Stimulated activated CD8-positive, alpha-beta memory T cell treated with anti-CD3 and anti-CD28 coated beads, Interleukin-4, amount 100 ng/mL, for 48 hours (primary cell): Measurements from ENCODE around the gene UBASH3B.

Experiments used
- DNase-seq: peaks from one replicate; pipeline ENCODE4 v3.0.0-alpha.2; 2020

Gene UBASH3B

DNA sequence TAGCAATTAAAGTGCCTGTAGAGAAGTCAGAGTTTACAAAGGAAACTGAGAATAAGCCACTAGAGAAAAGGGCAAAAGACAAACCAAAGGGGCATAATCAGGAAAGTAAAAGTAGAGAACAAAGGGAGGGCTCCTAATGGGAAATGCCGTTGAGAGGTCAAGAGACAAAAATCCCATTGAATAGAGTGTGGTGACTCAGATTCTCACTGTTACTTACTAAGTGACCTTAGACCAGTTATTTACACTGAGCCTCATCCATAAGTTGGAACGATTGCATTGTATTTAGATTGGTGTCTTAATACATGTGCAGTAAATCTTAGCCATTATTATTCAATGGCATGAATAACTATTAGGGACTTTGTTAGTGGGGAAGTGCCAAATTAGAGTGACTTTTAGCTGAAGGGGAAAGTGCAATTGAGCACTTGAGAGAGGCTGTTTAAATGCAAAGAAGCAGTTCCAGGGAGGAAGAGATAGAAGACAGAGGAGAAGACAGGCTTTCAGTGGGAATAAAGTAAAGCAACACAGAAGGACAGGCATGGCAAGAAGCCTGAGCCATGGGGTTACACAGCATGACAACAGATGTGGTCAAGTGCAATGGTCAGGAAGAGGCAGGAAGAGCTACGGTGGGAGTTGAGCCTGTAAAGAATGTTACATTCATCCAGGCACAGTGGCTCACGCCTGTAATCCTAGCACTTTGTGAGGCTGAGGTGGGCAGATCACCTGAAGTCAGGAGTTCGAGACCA is 82.6 kb downstream of the UBASH3B start:
- DNase-seq = no peak

DNA sequence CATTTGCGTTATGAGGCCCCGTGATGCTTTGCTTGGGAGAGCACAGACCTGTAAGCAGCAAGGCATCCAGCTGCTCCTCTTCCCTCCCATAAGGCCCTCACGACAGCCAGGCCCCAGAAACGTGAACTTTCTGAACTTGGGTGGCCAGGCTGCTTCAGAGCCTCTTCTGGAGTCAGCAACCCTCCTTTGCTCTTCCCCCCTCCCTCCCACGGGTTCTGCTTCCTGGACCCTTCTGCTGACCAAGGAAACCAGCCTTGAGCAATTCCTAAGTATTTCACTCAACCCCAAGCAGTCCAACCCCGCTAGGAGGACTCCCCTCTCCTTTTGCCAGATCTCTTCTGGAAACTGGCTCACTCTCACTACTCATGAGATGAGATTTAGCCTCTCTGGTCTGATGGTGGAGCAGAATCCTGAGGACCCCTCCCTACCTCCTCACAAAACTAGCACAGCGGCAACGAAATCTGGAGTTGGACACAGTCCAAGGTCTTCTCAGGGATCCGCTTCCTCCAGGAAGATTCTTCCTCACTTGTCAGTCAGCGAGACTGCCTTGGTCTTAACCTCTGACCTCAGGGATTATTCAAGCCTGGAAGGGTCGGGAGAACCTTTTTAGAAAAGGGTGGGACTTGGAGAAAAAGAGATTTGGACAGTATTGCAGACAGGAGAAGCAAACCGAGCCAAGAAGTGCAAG is 86.2 kb downstream of the UBASH3B start:
- no peak for DNase-seq

DNA sequence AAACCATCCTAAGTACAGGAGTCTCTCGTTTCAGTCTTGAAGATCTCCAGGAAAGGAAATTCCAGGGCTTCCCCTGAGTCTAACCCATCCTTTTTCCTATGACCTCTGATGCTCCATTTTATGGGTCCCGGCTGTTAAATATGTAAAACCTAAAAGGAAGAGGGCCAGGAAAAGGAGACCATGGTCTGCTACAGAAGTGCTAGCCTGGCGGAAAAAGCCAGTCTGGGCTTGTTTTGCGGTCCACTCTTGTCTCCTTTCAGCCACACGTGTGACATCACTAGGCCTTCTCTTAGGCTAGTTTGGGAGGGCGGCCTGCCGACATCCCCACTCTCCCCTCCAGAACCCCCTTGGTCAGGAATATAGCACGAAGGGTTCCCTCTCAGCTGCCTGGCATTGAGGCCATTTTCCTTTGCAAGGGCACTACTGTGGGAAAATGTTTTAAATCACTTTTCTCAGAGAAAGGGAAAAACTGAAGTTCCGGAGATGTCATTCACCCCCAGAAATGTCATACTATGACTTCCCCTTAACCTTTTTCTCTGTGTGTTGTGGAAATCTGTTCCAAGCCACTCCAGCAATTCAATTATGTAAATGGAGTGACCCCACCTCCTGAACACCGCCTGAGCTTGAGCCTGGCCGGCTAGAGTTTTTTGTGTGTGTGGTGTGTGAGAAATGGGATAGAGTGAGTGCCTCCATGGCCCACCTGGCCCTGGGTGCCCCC is 86.9 kb downstream of the UBASH3B start:
- no peak for DNase-seq

DNA sequence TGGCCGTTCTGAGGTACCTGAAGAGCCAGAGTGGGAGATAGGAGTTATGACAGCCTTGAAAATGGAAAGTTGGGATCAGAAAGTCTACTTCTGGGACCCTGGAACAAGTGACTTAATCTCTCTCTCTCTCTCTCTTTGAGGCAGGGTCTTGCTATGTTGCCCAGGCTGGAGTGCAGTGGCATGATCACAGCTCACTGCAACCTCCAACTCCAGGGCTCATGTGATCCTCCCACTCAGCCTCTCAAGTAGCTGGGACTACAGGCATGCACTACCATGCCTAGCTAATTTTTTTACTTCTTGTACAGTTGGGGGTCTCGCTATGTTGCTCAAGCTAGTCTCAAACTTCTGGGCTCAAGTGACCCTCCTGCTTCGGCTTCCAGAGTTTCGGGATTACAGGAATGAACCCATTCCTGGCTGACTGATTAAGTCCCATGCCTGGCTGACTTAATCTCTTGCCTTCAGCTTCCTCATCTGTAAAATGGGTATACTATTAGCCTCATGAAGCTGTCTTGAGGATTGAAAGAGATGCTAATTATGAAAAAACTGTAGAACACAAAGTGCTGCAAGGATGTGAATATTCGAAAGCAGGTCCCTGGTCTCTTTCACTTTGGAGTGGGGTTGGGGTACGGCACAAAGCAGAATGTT is 87.7 kb downstream of the UBASH3B start:
- no peak for DNase-seq

DNA sequence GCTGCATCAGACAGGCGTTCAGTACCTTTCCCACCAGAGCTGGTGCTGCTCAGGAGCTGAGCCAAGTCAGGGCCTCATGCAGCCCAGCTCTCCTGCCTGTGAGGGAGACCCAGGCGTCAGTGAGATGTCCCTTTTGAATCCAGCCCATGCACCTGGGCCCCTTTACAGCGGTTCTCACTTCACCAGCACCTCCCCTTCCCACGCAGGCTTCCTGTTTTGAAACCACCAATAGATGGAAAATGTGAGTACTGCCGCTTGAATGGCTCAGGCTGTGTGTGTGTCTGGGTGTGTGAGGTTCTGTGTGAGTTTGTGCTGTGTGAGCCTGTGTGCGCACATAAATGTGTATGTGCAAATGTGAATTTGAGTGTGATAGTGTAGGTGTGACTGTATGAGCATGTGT is 88.4 kb downstream of the UBASH3B start:
- DNase-seq = peak; percentile 85

DNA sequence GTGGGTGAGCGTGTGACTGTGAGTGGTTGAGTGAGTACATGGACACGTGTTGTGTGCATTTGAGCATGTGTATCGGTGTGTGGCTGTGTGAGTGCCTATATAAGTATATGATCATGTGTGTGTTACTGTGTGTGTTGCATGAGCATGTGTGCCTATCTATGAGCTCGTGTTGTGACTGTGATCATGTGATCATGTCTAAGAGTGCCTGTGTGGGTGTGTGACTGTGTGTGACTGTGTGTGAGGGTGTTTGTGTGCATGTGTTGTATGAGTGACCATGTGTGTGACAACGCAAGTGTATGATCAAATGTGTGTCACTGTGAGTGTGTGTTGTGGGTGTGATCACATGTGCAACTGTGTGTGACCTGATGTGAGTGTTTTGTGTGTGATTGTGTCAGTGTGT is 88.8 kb downstream of the UBASH3B start:
- no peak for DNase-seq

DNA sequence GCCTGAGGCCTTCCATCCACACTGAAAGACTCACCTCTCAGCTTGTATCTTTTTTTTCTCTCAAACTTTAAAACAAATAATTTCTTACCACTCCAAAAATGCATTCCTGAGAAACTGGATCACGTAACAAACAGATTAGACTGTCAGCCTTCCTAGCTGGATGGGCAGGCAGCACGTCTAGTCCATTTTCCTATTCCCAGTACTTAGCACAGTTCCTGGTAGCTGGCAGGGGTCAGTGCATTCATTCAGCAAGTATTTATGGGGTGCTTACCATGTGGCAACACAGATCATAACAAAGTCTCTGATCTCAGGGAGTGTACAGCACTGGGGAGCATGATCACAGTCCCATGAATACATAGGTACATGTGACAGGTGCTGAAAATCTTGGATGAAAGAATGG is 89.6 kb downstream of the UBASH3B start:
- DNase-seq = no peak

DNA sequence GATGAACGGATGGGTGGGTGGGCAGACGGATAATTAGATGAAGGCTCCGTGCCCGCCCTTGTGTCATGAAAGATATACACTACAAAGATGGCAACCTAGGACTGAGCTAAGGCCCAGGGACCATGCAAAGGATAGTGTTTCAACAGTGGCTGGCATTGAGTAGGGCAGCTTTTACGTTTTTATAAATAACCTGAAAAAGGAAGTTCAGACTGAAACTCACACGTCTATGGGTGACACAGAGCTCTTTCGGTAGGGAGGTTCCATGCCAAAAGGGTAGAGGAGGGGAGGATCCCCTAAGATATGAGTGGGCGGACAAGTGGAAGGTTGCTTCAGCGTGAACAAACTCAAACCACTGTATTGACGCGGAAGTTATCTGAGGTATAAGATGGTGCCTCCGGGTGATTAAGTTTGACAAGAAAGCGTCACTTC is 90.5 kb downstream of the UBASH3B start:
- DNase-seq = peak; percentile 63

DNA sequence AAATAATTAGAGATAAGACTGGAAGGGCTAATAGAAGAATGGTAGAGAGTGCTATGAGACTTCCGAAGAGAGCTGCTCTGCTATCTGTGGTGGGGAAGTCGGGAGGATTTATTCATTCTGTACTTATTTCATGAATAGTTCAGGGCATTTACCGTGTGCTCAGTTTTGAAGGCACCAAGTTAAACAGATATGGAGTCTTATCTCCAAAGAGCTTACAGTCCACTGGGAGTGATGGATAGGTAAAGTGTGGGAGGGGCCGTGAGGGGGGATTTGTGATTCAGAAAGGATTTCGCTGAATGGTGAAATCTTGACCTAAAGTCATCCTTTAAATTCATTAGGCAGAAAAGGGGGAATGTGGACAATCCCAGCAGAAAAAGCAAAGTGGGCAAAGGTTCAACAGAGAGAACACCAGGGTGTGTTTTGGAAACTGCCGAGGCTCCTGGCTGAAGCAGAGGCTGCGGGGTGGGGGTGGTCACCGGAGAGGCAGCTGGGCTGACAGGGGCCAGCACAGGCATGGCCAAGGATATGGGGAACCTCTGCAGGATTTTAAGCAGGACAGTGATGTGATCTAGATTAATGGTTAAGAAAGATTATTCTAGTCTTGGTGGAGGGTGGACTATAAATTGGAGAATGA is 91.2 kb downstream of the UBASH3B start:
- DNase-seq = no peak

DNA sequence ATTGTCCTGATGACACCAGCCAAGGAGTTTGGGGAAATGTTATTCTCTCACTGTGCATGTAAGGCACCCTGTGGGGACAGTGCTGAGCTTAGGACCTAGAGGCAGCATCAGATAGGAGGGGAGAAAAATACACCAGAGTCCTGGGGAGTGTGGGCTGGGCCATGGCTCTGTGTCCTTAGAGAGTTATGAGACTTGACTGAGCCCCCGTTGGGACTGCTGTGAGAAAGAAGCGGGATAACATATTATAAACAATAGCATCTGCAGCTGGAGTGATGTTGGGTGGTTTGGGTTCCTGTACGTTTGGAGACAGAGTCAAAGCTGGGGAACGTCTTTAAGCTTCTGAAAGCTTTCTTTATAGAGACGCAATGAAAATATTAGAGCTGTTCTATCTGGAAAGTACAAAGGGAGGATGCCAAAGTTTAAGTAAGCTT is 91.8 kb downstream of the UBASH3B start:
- DNase-seq = no peak

DNA sequence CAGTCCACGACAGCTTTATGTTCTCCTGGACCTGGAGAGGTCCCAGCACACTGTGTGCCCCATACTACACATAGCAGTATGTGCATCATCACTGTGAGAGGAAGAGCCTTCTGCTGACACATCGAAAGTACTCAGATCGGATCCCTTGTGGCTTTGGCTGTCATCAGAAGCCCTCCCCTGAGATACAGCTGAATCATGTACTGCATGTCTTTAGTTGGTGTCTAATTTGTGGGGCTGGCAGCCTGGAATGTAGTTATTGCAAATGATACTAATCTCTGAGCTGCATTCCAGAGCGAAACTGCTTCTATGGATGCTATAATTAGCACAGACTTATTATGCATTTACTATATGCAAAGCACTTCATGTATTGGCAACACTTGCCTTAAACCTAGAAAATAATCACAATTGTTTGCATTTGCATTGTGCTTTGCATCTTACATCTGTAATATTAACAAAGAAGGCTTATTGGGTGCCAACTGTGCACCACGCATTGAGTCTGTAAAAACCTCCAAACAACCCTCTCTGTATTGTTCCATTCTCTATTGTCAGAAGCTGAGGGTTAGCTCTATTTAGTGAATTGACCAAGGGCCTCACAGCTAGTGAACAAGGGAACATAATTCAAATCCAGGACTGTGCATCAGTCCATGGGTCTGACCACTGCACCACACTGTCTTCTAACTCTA is 93.6 kb downstream of the UBASH3B start:
- DNase-seq = peak; percentile 68

DNA sequence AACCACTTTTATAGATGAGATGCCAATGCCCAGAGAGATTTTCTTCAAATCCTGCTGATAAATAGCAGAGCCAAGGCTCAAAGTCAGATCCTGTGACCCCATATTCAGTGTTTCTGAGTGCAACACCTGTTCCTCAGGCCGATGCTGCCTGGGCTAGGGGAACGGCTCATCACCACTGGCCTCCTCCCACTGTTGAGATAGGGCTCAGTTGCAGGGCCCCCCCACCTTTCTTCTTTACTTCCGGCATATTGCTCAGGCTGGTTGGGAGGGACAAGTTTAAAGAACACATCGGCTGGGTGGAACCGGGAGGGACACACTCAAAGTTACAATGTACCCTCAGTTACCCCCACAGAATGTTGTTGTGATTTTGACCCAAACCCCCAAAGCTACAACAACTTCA is 94.5 kb downstream of the UBASH3B start:
- DNase-seq = no peak

DNA sequence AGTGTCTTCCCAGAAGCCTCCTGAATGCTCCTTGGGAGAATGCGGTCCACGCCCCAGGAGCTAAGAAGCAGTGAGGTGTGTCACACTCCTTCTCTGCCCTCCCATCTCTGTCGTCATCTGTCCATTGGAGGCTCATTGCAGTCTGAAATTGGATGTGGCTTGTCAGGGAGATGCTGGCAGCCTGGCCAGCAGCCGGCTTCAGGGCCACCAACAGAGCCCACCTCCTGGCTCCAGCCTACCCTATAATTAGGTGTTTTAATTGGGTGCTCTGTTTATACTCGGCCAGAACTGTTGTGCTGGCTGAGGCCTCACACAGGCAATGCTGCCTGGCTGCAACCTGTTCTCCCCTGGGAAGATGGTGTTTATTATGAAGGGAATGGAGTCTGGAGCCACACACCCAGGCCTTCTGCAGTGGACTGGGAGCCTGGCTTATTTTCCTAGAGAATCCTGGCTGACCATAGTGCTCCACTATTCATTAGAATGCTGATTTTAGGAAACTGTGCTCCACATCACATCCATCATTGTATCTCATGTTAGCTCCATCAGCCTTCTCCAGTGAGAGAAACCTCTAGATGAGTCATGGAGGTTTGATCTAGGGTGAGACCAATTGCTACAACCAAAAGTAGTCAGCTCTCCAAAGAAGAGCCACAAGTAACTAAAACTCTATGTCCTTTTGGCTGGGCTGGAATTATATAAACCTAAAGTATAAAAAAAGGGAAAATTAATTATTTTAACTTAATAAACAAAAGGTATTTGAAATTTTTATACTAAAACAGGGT is 96.0 kb downstream of the UBASH3B start:
- DNase-seq = no peak

DNA sequence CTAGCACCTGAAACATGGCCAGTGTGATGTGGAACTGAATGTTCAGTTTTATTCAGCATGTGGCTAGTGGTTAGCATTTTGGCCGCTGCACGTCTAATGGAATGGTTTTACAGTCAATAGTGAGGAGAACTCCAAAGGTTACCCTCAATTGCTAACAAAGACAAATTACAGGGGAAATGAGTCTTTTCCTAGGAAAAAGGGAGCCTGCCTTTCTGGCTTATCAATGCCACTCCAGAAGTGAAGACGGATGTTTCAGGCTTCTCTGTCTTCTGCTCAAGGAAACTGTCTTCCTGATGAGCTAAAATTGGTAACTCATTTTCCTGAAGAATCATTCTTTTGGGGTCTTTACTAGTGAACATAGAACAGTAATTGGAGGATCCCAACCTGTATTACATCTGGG is 98.5 kb downstream of the UBASH3B start:
- no peak for DNase-seq

DNA sequence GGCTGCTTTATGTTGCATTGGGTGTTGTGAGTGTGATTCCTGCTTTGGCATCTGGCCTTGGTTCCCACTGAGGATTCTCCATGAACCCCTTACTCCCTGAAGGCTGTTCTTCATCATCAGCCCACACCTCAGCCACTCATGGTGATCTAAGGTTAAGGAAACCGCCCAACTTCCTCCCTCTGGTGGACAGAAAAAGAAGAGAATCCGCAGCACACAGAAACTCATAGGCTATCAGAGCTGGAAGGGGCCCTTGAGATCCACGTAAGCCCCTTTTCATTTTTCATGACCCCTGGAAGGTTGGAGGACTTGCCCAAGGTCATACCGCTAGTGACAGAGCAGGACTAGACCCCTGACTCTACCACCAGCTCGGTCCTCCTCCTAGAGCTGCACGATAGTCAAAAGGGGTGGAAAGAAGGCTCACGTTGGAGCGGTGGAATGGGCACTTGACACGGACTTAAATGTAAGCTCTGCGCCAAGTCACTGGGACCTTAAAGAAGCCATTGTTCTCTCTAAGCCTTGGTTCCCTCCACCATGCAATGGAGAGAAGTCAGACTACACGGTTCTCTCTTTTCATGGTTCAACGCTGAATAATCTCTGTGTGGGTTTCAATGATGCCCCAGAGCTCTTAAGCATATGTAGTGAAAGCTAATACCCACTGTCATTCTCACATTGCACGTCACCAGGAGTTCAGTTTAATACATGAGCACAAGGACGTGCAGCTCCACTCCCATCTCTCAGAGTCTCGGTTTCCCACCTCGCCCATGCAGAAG is 99.2 kb downstream of the UBASH3B start:
- peak; percentile 48 for DNase-seq

DNA sequence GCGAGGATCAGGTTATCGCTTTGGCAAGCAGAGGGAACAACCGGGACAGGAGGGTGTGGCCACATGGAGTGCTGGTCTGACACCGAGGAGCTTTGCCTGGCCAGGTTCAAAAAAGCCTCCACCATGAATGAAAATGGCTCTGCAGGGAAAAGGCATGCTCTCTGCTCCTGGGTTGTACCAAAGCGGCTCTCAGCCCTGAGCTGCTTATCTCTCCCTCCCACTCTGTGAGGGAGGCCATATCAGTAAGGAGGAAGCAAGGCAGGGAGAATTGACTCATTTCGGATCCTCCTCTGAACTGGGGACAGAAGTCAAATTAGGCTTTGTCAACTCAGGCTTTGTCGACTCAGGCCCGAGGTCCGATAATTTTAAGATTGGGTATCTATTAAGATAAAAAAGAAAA is 99.9 kb downstream of the UBASH3B start:
- DNase-seq = no peak

DNA sequence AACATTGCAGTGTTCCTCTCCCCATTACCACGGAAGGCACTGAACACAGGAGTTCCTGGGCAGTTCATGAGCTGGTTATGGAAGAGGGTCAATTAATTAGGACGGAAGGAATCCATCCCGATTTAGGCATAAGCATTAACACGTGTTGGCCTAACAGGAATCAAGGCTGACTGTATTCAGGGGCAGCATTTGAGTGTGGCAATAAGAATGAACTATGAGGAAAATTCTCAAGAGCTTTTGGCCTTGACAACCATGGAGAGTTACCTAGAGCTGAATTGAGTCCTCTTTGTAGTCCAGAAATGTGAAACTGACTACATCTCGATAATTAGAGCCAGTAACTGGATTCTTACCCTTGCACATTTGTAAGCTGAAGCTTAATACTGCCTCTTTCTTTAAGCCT is 100.4 kb downstream of the UBASH3B start:
- DNase-seq = no peak

DNA sequence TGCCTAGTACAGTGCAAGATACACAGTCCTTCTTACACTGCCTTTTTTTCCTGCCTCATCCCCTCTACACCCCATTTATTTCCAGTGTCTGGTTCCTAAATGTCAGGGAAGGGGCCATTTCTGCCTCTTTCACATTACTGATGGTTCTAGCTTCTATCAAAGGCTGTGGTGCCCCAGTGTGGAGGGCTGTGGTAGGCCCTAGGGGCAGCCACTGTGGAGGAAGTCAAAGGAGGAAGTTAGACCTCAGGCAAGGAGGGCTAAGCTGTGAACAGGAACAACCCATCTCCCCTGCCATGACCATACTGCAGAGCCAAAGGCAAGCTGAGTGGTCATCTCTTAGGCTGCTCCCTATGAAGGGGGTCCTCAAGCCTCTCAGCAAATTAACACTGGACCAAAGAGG is 100.9 kb downstream of the UBASH3B start:
- DNase-seq = no peak

DNA sequence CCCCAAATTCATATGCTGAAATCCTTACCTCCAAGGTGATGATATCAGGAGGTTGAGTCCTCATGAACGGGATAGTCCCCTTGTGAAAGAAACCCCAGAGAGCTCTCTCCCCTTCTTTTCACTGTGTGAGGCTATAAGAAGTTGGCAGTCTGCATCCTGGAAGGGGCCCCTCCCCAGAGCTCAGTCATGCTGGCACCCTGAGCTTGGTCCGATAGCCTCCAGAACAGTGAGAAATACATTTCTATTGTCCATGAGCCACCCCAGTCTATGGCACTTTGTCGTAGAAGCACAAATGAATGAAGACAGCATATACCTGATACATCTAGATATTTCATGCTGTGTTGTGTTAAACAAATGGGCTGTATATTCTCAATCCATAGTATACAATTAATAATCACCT is 101.7 kb downstream of the UBASH3B start:
- no peak for DNase-seq

DNA sequence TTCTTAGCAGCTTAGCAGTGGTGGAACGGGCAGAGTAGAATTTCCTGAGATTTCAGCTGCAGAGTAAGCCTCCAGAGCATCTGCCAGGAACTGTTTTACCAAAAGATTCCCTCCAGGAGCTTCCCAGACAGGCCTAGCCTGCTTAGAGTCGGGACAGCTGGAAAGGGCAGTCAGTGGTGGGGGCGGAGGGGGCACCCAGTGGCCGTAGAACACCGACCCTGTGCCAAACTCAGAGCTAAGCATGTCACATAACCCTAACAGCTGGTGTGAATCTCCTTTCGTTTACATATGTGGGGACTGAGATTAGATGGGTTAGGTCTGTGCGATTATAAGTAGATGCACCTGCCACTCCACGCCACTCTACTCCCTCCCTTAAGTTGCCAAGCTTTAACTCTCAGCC is 102.8 kb downstream of the UBASH3B start:
- DNase-seq = no peak

DNA sequence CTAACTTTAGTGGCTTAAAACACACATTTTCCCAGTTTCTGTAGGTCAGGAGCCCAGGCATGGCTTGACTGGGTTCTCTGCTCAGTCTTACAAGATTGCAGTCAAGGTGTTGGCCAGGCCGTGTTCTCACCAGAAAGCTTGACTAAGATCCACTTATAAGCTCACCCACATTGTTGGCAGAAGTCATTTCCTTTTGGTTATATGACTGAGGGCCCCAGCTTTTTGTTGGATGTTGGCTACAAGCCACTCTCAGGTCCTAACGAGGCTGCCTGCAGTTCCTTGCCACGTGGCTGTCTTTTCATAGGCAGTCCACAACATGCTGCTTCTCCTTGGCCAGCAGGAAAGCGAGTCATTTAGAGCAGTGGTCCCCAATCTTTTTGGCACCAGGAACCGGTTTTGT is 103.5 kb downstream of the UBASH3B start:
- DNase-seq = no peak
